GM12864 (cell line): Measurements from ENCODE around the gene ARHGAP42.

Experiments used
- DNase-seq: peaks from one replicate; pipeline ENCODE4 v3.0.0-alpha.2; 2011; ENCODE audit warnings: low read depth
- H3K4me3 ChIP-seq: 2 replicates; pipeline ENCODE4 v1.5.1; 2011; ENCODE audit warnings: mild to moderate bottlenecking, low read depth, low read length, control low read depth
- CTCF ChIP-seq: IDR thresholded peaks from 2 replicates; pipeline ENCODE4 v1.5.1; 2011; ENCODE audit warnings: low read depth, mild to moderate bottlenecking, moderate library complexity, low read length, control low read depth, inconsistent platforms; ENCODE audit errors: missing control alignments

ARHGAP42 gene

GRCh38 chr11:100791860-100792259 lies 104.8 kb downstream of the ARHGAP42 start:
- no peak for DNase-seq
- TF ChIP-seq CTCF = no peak
- H3K4me3 ChIP-seq = no peak overlapping the region

- H3K4me3 ChIP-seq = no peak overlapping the region
- no peak for DNase-seq
- TF ChIP-seq CTCF = no peak
These were observed 106.4 kb downstream of the ARHGAP42 start for GRCh38 chr11:100793525-100793924.

GRCh38 chr11:100794446-100794845 lies 107.4 kb downstream of the ARHGAP42 start:
- no peak for DNase-seq
- no peak overlapping the region for H3K4me3 ChIP-seq
- no peak for TF ChIP-seq CTCF

- no peak overlapping the region for H3K4me3 ChIP-seq
- TF ChIP-seq CTCF = no peak
- no peak for DNase-seq
These were observed 112.4 kb downstream of the ARHGAP42 start for GRCh38 chr11:100799445-100799844.

GRCh38 chr11:100800202-100800601 lies 113.1 kb downstream of the ARHGAP42 start:
- DNase-seq = no peak
- TF ChIP-seq CTCF = no peak
- no peak overlapping the region for H3K4me3 ChIP-seq

- TF ChIP-seq CTCF = no peak
- no peak overlapping the region for H3K4me3 ChIP-seq
- no peak for DNase-seq
These were observed 114.3 kb downstream of the ARHGAP42 start for GRCh38 chr11:100801225-100801999.
